NOMO-1 treated with DMSO at 0.1 percent for 48 hours (cell line): ENCODE results near the gene MIA.
A peak's percentile ranks its signal among the peaks of the same experiment; 100 is the strongest.
"Not testable (repeated sequence)": the region's sequence is repeated elsewhere in the genome, so short reads cannot be mapped to it uniquely, and the experiment has no call there.

Experiments
- DNase-seq: peaks from one replicate; lab custom pipeline; 2025; ENCODE audit not compliant: unreplicated experiment; lab: John Stamatoyannopoulos, UW

Gene MIA

DNA sequence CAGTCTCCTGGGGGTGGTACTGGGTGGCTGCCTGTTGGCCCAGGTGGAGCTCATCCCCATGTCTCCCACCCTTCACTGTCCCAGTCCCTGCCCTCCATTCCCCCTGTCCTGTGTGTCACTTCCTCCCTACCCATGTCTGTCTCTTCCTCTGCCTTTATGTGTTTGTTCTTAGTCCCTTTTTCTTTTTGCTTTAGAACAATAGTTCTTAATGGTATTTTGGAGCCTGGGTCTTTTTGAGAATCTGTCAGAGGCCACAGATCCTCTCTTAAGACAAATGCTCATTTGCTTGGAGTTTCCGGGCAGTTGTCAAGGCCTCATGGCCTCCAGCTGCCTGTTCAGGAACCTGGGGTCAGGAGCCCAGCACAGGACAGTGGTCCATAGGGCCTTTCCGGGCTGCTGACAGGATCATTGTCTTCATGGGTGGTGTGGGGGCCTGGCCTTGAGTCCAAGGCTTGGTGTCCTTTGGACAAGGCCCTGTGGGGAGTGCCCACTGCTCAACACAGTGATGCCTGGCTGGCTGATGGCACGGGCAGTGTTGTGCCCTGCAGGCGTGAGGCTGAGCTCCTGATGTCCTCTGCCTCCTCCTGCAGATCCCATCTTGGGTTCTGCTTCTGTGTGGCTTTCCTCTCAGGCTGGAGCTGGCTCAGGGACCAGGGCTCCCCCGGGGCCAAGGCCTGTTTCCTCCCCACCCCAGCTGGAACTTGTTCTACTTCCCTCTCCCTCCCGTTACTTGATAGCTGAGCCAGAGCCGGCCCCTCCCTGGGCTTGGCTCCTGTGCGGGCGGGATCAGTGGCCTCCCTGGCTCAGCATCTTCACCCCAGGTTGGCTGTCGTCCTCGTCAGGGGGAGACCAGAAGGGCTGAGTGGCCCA, 27.2 kb downstream of the MIA start:
- DNase-seq = no peak

DNA sequence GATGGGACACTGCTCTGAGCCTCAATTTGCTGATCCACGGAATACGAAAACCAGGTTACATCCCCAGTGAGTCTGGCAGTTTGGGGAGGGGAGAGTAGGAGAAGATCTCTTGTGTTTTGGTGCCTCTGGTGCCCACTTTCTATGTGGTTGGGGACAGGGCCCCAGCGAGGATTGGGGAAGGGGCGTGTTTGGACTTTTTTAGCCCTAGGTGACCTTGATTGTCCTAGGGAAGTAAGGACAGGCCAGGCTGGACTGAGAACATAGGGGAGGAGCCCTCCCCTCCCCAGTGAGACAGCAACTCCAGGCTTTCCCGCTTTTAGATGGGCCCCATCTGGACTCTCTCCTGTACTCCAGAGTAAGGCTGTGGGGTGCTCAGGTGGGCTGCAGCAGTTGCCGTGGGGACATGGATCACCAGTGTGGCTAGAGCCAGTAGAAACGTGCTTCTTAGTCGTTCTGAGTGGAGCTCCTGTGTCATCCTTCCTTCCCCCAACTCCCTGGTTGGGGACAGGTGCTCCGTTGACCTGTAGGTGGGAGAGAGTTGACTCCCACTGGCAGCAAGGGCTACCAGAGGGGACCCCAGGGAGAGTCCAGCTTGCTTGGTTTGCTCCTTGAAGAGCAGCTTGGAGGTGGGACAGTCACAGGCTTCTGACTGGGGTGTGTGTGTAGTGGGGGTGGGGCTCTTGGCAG, 28.0 kb downstream of the MIA start:
- no peak for DNase-seq

- DNase-seq = peak; percentile 55
These were observed 28.8 kb downstream of the MIA start for GRCh38 chr19:40803857-40804782.

DNA sequence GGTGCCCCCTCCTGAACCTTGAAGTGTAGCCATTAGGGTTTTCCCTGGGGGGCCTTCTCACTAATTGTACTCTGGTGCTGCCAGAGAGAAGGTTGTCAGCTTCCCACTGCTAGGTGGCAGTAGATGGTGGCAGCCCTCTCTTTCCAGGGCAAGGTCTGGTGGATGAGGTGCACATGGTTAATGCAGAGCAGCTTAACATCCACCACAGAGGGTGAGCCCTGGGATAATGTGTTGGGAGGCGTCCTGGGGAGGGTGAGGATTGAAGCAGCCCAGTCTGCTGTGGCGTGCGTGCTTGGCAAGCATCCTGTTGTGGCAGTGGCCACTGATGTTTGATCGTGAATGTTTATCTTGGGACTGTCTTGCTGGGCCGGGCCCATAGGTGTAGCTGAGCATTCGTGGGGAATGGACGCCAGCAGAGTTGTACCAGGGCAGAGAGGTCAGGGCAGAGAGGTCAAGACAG, 29.5 kb downstream of the MIA start:
- DNase-seq = no peak

- no peak for DNase-seq
These were observed 30.0 kb downstream of the MIA start for GRCh38 chr19:40805258-40805868.

DNA sequence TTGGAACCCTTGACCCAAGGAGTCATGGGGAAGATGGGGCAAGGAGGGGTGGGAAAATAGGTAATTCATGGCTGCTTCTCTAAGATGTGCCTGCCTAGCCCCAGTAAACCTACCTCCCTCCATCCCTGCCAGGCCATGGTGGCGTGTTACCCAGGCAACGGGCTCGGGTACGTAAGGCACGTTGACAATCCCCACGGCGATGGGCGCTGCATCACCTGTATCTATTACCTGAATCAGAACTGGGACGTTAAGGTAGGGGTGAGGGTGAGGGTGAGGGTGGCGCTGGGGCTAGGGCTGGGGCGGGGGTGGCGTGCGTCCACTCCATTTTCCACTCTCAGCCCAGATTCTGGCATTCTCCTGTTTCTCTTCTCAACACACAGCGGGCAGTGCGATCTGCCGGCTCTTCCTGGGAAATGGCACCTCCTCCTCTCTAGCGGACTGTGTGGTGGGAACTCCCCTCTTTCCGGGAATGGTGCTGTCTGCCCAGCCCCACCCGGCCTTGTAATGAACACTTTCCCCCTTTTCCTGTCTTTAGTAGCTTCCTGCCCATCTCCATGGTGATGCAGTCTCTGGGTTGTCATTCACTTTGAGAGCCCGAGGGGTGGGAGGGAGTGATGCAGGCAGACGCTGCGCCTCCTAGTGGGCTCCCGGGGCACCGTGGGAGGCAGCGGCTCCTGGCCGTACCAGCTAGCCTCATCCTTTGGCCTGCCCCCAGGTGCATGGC, 31.3 kb downstream of the MIA start:
- peak; percentile 29 for DNase-seq

GRCh38 chr19:40807147-40808020, 32.1 kb downstream of the MIA start:
- no peak for DNase-seq

GRCh38 chr19:40808021-40808325, 32.7 kb downstream of the MIA start:
- no peak for DNase-seq

GRCh38 chr19:40808497-40808896, 33.2 kb downstream of the MIA start:
- no peak for DNase-seq

- no peak for DNase-seq
These were observed 34.2 kb downstream of the MIA start for GRCh38 chr19:40809358-40810086.

GRCh38 chr19:40810160-40810559, 34.8 kb downstream of the MIA start:
- DNase-seq = no peak

- peak; percentile 69 for DNase-seq
These were observed 35.5 kb downstream of the MIA start for GRCh38 chr19:40810649-40811408.

DNA sequence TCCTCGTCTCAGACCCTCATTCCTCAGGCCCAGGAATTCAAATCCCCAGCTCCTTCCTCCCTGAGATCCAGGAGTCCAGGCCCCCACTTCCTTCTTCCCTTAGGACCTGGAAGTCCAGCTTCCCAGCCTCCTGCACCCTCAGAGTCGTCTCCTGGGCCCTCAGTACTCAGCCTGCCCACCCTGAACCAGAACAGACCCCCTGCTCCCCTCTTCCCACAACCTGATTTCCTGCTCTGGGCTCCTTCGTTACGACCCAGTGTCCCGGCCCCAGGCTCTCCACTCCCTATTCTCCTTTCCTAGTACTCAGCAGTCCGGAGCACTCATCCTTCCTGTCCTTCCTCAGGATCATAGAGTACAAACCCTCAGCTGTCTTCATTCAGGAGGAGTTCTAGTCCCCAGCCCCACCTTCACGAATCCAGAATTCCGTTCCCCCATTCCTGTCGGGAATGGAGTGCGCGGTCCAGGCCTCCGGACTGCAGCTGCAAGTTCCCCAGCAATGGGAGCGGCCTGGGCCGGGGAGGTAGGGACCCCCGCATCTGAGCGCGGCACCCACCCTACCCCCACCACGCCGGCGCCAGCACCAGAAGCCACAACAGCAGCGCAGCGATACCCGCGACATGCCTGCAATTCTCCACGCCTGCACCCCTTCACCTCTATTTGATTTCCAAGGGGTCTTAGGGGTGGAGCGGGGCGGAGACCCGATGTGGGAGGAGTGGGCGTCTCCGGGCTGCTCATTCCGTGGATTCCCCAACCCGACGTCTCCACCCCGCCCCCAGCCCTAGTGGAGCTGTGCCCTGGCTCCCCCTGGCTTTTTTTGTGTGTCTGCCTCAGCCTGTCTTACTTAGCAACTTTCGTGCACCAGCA, 36.4 kb downstream of the MIA start:
- DNase-seq = peak; percentile 31

GRCh38 chr19:40812571-40812970, 37.2 kb downstream of the MIA start:
- not testable (repeated sequence) for DNase-seq

DNA sequence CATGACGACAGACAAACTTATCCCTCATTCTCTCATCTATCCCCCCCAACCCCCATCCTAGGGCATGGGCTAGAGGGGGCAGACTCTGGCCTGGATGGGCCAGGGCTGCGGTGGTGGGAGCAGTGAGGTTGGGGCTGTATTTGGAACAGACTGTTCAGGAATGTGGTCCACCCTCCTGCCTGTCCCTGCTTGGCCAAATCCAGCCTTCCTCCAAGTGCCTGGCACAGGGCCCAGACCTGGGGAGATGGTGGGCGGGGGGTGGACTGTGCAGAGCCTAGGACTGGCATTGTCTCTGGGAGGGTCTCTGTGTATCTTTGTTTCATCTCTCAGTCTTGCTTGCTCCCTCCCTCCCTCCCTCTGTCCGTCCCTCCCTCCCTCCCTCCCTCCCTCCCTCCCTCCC, 37.9 kb downstream of the MIA start:
- DNase-seq = no peak

- DNase-seq = no peak
These were observed 39.9 kb downstream of the MIA start for GRCh38 chr19:40815223-40815622.
